HUES6 (cell line): Measurements from ENCODE around the gene GPAT3.
"Not testable (repeated sequence)": the region's sequence is repeated elsewhere in the genome, so short reads cannot be mapped to it uniquely, and the experiment has no call there.

ENCODE experiments used
- H3K27ac ChIP-seq: 2 replicates; pipeline ENCODE4 v1.7.0; 2013; ENCODE audit warnings: low read depth, mild to moderate bottlenecking, low read length, inconsistent platforms
- H3K27me3 ChIP-seq: 2 replicates; pipeline ENCODE4 v1.6.1; 2013; ENCODE audit warnings: low read length; ENCODE audit not compliant: control insufficient read depth, insufficient read depth
- H3K36me3 ChIP-seq: 2 replicates; pipeline ENCODE4 v1.6.1; 2013; ENCODE audit warnings: low read length; ENCODE audit not compliant: control insufficient read depth, insufficient read depth
- H3K4me1 ChIP-seq: 2 replicates; pipeline ENCODE4 v1.6.1; 2013; ENCODE audit warnings: low read length; ENCODE audit not compliant: control insufficient read depth, insufficient read depth
- H3K4me3 ChIP-seq: 2 replicates; pipeline ENCODE4 v1.5.1; 2013; ENCODE audit warnings: low read depth, low read length
- H3K9ac ChIP-seq: one replicate; pipeline ENCODE4 v1.6.1; 2013; ENCODE audit warnings: mild to moderate bottlenecking, low read length
- H3K9me3 ChIP-seq: 2 replicates; pipeline ENCODE4 v1.6.1; 2013; ENCODE audit warnings: low read depth, low read length; ENCODE audit not compliant: control insufficient read depth, insufficient read depth

GPAT3 gene

DNA sequence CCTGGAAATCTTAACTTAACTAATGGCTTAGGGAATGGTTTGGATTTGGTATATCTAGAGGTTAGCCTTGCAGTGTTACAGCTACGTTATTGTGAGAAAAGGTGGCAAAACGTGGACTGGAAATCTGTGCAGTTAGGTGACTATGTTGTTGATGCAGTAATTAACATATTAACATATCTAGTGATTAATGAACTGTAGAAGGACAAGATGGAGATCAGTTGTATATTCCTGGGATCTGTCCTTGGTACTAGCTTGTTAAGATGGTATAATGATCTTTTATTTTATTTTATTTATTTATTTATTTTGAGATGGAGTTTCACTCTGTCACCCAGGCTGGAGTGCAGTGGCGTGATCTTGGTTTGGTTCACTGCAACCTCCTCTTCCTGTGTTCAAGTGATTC, 36.9 kb downstream of the GPAT3 start:
- no peaks in the 10 kb centered on the region for H3K27me3 ChIP-seq
- no peaks in the 10 kb centered on the region for H3K36me3 ChIP-seq
- H3K9ac ChIP-seq = no peak overlapping the region
- no peaks in the 10 kb centered on the region for H3K4me1 ChIP-seq
- H3K9me3 ChIP-seq = no peaks in the 10 kb centered on the region
- no peak overlapping the region for H3K27ac ChIP-seq
- H3K4me3 ChIP-seq = no peak overlapping the region

DNA sequence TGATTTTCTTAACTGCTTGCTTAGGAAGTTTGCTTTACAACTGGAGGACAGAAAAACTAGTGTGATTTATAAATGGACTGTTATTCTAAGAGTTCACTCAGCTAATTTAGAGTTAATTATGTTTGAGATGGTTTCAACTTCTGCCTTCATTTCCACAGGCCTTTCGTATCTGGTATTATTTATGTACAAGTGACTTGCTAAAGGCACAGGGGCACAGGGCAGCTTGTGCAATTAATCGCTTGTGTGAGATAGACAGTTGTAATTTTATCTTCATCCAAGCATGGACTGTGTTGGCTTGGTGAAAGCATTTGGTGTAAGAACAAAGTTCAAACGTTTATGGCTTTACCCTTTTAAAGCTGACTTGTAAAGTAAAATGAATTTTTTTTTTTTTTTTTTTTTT, 38.3 kb downstream of the GPAT3 start:
- Histone ChIP-seq H3K4me3 (no peak overlapping the region), H3K36me3 (no peaks in the 10 kb centered on the region), H3K27ac (no peak overlapping the region)

DNA sequence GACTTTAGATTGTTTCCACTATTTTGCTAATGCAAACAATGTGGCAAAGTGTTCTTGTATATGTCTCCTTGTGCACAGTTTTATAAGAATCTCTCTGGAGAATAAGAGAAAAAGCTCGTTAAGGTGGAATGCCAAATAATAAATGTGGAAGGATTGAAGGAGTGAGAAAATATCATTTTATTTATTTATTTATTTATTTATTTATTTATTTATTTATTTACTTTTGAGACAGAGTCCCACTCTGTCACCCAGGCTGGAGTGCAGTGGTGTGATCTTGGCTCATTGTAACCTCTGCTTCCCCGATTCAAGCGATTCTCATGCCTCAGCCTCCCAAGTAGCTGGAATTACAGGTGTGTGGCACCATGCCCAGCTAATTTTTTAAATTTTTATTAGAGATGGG, 40.3 kb downstream of the GPAT3 start:
- H3K36me3 ChIP-seq, H3K4me3 ChIP-seq, H3K27ac ChIP-seq, H3K9me3 ChIP-seq, H3K27me3 ChIP-seq, H3K9ac ChIP-seq, H3K4me1 ChIP-seq: not testable (repeated sequence)

More for the DNA sequence above, 38.3 kb downstream of the GPAT3 start:
- H3K4me1 ChIP-seq = no peaks in the 10 kb centered on the region
- H3K9me3 ChIP-seq = no peaks in the 10 kb centered on the region
- no peak overlapping the region for H3K9ac ChIP-seq
- H3K27me3 ChIP-seq = no peaks in the 10 kb centered on the region

DNA sequence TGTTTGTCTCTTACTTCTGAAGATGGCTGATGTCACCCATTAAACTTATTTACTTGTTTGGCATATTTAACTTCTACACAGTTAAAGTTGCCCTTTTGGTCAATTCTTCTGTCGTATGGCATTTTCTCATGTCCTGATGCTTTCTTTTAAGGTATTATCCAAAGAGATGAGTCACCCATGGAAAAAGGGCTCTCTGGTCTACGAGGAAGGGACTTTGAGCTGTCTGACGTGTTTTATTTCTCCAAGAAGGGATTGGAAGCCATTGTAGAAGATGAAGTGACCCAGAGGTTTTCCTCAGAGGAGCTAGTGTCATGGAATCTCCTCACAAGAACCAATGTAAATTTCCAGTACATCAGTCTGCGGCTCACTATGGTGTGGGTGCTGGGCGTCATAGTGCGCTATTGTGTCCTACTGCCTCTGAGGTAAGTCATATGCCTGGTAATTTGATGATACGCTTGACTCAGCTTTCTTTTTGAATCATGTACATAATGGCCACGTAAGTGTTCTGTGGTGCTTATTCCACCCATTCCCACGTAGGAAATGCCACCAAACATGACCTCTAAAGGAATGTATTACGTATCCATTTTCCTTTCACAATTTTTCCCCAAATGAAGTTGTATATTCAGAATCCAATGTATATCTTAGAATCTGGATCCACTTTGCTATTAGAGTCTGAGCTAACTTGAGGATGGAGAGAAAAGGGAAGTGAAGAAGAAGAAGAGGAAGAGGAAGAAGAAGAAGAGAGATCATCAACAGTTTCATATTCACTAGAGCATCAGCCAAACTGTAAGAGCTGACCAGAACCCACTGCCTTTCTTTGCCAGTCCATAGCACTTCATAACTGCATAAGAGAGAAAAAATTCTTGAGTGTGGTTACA, 45.7 kb downstream of the GPAT3 start:
- Histone ChIP-seq H3K36me3 (no peaks in the 10 kb centered on the region), H3K9ac (no peak overlapping the region), H3K9me3 (no peaks in the 10 kb centered on the region), H3K27me3 (no peaks in the 10 kb centered on the region), H3K4me1 (no peaks in the 10 kb centered on the region), H3K4me3 (no peak overlapping the region), H3K27ac (no peak overlapping the region)

DNA sequence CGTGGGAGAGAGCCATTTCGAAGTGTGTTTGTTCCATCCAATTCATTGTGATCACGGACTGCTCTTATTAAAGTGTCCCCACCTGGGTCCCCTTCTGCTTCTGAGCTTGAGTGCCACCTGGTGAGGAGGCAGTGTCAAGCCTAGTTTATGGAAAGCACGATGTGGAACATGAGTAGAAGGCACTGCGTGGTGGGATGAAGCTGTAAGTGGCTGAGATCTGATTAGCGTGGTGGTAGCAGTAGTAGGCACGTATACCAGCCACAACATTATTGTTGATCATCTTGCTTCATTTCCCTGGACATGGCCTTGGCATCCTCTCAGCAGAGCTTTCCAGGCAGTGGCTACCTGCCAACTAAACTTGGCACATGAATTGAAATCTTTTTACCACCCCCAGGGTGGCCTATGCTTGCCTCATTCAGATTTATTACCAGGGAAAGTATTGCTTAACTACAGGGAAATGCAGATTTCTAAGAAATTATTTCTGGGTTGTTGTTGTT, 46.4 kb downstream of the GPAT3 start:
- Histone ChIP-seq H3K4me1 (no peaks in the 10 kb centered on the region), H3K9ac (no peak overlapping the region), H3K9me3 (no peaks in the 10 kb centered on the region), H3K27ac (no peak overlapping the region), H3K4me3 (no peak overlapping the region), H3K36me3 (no peaks in the 10 kb centered on the region), H3K27me3 (no peaks in the 10 kb centered on the region)

DNA sequence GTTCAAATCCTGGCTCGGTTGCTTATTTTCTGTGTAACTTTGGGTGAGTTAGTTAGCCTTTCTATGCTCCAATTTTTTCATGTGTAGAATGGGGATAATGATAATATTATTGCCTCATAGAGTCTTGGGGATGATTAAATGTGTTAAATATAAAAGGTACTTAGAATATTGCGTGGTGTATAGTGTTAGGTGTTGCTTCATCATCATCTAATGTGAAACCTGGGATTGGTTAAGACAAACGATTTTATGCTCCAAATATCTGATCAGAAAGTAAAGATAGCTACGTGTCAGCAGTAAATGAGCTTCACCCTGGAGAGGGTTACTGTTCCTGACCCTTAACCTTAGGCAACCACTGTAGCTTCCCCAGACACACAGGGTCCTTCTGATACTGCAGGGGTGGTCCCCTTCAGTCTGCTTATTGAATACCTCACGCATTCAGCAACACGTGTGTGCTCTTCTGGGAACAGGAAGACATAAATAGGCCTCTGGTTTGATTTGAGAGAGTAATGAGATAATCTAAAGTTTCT, 50.1 kb downstream of the GPAT3 start:
- H3K36me3 ChIP-seq = no peaks in the 10 kb centered on the region
- H3K27ac ChIP-seq = no peak overlapping the region
- H3K4me3 ChIP-seq = no peak overlapping the region
- H3K27me3 ChIP-seq = no peaks in the 10 kb centered on the region
- no peaks in the 10 kb centered on the region for H3K9me3 ChIP-seq
- 0 out of 2 replicates have a peak, but pooled peaks cover 4% of the 10 kb centered on the region for H3K4me1 ChIP-seq
- H3K9ac ChIP-seq = no peak overlapping the region

DNA sequence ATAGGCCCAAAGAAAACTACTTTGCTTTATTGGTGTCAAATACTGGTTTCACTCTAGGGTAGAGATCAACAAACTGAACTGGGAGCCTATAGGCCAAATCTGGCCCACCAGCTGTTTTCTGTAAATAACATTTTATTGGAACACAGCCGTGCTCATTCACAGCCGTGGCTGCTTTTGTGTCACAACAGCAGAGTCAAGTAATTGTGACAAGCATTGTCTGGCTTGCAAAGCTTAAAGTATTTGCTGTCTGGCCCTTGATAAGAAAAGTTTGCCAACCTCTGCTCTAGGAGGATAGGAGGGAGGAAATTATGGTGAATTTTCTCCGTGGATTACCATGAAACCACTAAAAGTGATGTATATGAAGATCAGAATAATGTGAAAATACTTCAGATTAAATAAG, 53.4 kb downstream of the GPAT3 start:
- Histone ChIP-seq H3K27me3 (no peaks in the 10 kb centered on the region), H3K36me3 (no peaks in the 10 kb centered on the region), H3K4me3 (no peak overlapping the region), H3K4me1 (0 out of 2 replicates have a peak, but pooled peaks cover 4% of the 10 kb centered on the region), H3K27ac (no peak overlapping the region), H3K9ac (no peak overlapping the region), H3K9me3 (peaks cover 5% of the 10 kb centered on the region; the same call in 1 of the 2 replicates)

DNA sequence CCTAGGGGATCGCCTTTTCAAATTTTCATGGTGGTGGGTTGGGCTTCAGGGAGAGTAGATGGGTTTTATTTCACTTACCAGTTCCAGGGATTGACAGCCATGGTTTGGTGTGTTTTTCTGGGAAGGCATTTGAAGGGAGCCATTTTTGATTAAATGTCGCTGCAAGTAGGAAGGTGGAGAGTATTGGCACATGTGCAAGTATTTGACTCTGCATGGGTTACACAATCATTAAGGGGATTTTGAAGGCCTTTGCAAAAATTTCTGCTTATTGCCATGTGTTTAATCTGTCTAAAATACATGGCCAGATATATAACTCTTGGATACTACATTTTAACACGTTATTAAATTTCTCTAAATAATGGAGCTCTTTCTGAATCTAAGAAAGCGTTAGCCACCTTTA, 55.1 kb downstream of the GPAT3 start:
- peaks cover 5% of the 10 kb centered on the region; the same call in 1 of the 2 replicates for H3K9me3 ChIP-seq
- no peaks in the 10 kb centered on the region for H3K27me3 ChIP-seq
- H3K4me3 ChIP-seq = no peak overlapping the region
- H3K36me3 ChIP-seq = no peaks in the 10 kb centered on the region
- no peak overlapping the region for H3K27ac ChIP-seq
- H3K4me1 ChIP-seq = 0 out of 2 replicates have a peak, but pooled peaks cover 4% of the 10 kb centered on the region
- H3K9ac ChIP-seq = no peak overlapping the region

DNA sequence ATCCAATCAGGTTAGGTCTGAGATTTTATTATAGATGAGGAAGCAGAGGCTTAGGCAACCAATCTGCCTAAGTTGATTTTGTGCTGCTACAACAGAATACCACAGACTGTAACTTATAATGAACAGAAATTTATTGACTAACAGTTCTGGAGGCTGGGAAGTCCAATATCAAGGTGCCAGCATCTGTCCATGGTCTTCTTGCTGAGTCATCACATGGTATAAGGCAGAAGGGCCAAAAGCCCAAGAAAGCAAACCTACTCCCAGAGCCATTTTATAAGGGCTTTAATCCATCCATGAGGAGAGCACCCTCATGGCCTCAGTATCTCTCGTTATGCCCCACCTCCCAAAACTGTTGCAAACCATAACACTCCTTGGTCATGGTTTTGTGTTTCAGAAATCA, 55.8 kb downstream of the GPAT3 start:
- Histone ChIP-seq H3K27me3 (no peaks in the 10 kb centered on the region), H3K36me3 (no peaks in the 10 kb centered on the region), H3K4me1 (0 out of 2 replicates have a peak, but pooled peaks cover 4% of the 10 kb centered on the region), H3K4me3 (no peak overlapping the region), H3K9me3 (peaks cover 5% of the 10 kb centered on the region; the same call in 1 of the 2 replicates), H3K27ac (no peak overlapping the region), H3K9ac (no peak overlapping the region)

DNA sequence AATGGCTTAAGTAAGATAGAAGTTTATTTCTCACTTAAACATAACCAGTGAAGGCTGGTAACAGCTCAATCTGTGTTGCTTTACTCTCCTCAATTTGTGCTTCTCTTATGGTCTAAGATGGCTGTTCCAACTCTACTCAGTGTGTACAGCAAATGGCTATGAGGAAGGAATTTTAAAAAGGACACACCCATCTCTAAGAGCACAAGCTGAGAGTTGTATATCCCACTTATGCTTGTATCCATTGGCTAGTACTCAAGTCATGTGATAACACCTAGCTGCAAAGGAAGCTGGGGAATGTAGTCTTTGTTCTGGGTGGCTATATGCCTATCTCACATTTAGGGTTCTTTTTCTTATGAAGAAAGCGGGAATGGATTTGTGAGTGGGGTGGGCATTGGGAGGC, 63.3 kb downstream of the GPAT3 start:
- Histone ChIP-seq H3K27me3 (no peaks in the 10 kb centered on the region), H3K9ac (no peak overlapping the region), H3K4me3 (no peak overlapping the region), H3K9me3 (no peaks in the 10 kb centered on the region), H3K36me3 (no peaks in the 10 kb centered on the region), H3K27ac (no peak overlapping the region), H3K4me1 (no peaks in the 10 kb centered on the region; the same call in 1 of the 2 replicates)

DNA sequence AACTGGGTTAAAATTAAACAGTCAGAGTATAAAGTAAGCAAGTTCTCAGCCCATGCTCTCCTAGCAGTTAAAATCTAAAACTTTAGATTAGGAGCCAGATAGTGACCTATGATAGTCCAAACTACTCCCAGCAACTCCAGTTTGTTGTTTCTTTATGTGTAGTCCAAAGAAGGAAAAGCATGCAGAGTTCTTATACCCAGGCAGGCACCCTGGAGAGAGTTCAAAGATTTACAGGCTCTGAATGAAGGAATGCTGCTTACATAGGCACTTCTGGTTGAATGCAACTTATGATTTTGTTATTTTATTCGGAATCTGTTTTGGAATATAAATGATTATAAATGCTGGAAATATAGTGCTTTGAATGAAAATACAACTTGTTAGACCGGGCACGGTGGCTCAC, 67.2 kb downstream of the GPAT3 start:
- H3K27ac ChIP-seq = no peak overlapping the region
- H3K4me3 ChIP-seq = no peak overlapping the region
- no peaks in the 10 kb centered on the region for H3K9me3 ChIP-seq
- no peaks in the 10 kb centered on the region for H3K27me3 ChIP-seq
- H3K9ac ChIP-seq = no peak overlapping the region
- no peaks in the 10 kb centered on the region for H3K36me3 ChIP-seq
- peaks cover 8% of the 10 kb centered on the region for H3K4me1 ChIP-seq
